ENCODE results near the gene ADAMTSL1.

GRCh38 chr9:18456624-18457237 is 17.2 kb upstream of the ADAMTSL1 start:
- TF ChIP-seq CTCF (IDR thresholded peaks at IDR 0.05) (no peak), POLR2AphosphoS5 (IDR thresholded peaks at IDR 0.05) (no peak), POLR2A (IDR thresholded peaks at IDR 0.05) (no peak)
